GM11168 (cell line): ENCODE measurements around the gene MAGEB5.
"Not testable (repeated sequence)": the region's sequence is repeated elsewhere in the genome, so short reads cannot be mapped to it uniquely, and the experiment has no call there.

Experiments used
- in situ Hi-C: fragments of 300-500 bp; cut with MboI; formaldehyde crosslinking; loops from one replicate; pipeline ENCODE4 v1.12.0; 2022; ENCODE audit warnings: low sequenced_read_pairs; ENCODE audit not compliant: unreplicated experiment

Gene MAGEB5

GRCh38 chrX:26215869-26216268, at the start of gene MAGEB5:
MAGEB5 (plus strand) TSS chrX:26216169; CDS start chrX:26217302, 1,133 bp downstream.
- in situ Hi-C loops, result no loop called here

GRCh38 chrX:26192204-26192603, 23.8 kb upstream of the MAGEB5 start, which contains the start of gene MAGEB6:
MAGEB6 (plus strand) TSS chrX:26192440; CDS start chrX:26193847, 1,407 bp downstream.
- in situ Hi-C loops, result no loop called here

GRCh38 chrX:26203561-26203960, 12.4 kb upstream of the MAGEB5 start:
- in situ Hi-C loops, result no loop called here

GRCh38 chrX:26204717-26205116, 11.3 kb upstream of the MAGEB5 start:
- in situ Hi-C loops, result not testable (repeated sequence)

- in situ Hi-C loops, result no loop called here
These were observed 8.0 kb upstream of the MAGEB5 start for GRCh38 chrX:26208012-26208411.

GRCh38 chrX:26219351-26219750, 3.4 kb downstream of the MAGEB5 start:
- in situ Hi-C loops, result no loop called here

- in situ Hi-C loops, result no loop called here
These were observed 18.2 kb downstream of the MAGEB5 start for GRCh38 chrX:26234177-26234576.

GRCh38 chrX:26253526-26253925, 37.6 kb downstream of the MAGEB5 start:
- in situ Hi-C loops, result no loop called here

- in situ Hi-C loops, result no loop called here
These were observed 38.5 kb downstream of the MAGEB5 start for GRCh38 chrX:26254436-26254835.

GRCh38 chrX:26262121-26262523, 46.2 kb downstream of the MAGEB5 start:
- in situ Hi-C loops, result no loop called here
